ENCODE results near the gene TSHZ2.

Gene TSHZ2

DNA sequence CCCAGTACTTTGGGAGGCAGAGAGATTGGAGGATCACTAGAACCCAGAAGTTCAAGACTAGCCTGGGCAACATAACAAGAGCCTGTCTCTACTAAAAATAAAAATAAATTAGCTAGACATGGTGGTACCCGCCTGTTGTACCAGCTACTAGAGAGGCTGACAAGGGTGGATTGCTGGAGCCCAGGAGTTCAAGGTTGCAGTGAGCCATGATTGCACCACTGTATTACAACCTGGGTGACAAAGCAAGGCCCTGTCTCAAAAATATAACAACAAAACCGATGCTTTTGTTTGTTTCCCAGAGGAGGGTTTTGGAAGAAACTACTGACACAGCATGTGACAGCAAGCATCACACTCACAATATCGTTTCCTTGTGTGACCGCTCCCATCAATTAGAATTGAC is 119.6 kb downstream of the TSHZ2 start:
- DNase-seq, result no peak

DNA sequence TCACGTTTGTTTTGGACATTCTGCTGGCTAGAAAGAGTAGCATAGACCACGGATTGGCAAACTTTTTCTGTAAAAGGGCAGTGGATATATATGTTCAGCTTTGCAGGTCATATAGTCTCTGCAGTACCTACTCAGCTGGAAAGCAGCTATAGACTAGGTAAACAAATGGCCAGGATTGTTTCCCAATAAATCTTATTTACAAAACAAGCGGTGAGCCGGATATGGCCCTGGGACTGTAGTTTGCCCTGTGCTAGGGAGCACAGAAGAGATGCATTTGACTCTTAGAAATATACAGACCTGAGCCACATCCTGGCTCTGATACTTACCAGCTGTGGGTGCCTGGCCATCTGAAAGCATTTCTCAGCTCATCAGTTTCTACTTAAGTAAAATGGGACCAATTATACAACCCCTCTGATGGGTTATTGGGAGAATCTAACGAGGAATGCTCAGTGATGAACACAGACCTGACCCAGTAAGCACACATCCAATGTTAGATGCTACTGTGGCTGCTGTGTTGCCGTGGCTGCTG is 120.7 kb downstream of the TSHZ2 start:
- DNase-seq, result no peak

DNA sequence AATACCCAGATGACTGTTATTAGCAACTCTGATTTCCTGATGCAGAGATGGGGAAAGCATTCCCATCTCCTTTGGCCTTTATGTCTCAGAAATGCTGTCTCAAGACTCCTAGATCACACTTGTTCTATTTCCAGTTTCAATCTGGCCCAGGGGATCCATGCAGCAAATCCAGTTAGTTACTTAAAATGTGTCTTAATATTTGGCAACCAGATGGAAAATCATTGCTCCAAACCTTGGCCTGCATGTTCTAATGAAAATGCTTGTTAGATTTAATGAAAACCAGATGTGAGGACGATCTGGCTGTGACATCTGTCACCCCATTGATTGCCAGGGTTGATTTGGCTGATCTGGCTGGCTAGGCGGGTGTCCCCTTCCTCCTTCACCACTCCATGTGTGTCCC is 125.2 kb downstream of the TSHZ2 start:
- DNase-seq, result no peak

DNA sequence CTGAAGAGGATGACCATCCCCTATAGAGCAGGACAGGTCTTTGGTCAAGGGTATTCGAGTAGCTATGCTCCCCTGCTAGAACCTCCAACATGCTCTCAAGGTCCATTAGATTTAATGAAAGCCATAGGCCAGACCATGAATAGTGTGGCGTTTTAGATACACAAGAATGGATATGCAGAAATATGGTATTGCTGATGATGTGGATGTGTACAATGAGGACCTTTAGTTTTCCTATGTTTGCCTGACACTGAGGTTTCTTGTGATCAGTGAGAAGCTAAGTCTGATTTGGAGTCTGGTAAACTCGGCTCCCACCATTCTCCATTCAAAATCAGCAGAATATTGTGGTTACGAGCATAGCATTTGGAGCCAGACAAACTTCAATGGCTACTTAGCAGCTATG is 125.6 kb downstream of the TSHZ2 start:
- no peak for DNase-seq

DNA sequence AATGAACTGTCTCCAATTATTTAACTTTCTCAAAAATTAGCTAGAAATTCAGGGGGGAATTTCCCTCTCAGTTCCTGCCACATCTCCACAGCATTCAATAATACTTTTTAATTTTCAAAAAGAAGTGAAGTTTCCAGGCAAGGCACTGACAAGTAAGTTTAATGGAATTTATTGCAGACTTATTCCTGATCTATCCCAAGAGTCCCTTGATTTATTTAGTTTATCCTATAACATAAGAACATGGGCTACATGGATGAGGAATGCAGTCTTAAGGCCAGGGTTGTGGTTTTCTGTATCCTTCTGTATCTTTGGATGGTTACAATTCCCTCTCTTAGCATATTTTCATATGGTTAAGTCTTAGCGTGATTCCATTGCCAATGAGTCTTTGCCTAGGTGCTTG is 126.5 kb downstream of the TSHZ2 start:
- no peak for DNase-seq

DNA sequence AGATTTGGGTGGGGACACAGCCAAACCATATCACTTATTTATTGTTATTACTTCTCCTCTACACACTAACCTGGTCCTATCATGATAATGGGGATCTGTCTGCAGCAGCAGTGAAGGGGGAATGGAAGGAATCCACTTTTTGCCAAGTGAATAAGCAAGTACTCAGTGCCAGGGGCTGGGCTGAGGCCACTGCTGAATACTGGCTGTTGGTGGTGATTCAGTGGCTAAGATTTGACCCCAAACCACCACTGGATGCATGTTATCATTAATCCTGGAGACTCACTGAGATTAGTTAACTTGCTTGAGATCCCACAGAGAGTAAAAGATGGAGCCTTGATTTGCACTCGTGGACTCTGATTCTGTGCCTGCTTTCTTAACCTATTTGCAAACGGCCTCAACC is 127.7 kb downstream of the TSHZ2 start:
- DNase-seq, result no peak

DNA sequence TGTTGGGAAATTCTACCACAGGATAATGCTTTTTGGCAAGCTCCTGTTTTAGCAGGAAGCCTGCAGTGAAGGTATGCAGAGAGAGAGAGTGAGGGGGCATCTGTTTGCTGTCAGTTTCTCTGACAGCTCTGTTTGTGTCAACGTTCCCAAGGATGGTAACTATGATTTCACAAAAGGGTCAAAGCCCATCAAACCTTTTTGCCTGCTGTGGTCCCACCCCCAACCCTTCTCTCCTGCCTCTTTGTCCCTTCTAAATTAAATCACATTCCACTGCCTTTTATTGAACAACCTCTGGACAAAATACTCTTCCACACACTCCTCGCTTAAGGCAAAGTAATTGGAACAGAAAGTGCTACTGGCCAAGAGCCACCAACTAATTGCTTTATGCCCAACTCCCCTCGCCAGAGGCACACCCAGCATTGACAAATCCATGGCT is 128.3 kb downstream of the TSHZ2 start:
- no peak for DNase-seq

DNA sequence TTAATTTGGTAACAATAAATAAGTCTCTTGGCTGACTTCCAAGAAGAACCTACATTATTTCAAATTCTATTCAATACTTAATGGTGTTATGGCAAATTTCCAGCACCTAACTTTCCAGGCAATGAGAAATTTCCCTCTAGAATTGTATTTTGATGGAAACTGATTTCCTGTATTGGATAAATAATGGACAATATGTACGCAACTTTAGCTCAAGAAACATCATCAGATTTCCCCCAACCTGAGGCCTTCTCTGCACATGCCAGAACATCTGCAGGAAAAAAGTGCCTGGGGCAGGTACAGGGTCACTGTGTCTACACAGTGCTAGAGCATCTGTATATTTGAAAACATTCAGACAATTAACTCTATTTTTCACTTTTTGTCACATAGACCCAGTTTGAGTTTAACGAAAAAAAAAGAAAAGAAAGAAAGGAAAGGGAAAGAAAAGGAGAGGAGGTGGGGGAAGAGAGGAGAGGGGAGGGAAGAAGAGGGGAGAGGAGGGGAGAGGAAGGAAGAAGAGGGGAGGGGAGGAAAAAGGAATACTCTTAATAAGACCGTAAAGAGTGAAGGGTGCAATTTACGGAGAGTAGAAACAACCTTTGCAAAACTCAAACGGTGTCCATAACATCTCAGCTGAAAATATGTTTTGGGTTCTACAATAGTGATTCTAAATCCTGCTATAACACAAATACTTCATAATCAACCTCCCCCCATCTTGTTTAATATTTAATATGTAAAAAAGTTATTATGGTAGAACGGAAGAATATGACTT is 130.0 kb downstream of the TSHZ2 start:
- no peak for DNase-seq

DNA sequence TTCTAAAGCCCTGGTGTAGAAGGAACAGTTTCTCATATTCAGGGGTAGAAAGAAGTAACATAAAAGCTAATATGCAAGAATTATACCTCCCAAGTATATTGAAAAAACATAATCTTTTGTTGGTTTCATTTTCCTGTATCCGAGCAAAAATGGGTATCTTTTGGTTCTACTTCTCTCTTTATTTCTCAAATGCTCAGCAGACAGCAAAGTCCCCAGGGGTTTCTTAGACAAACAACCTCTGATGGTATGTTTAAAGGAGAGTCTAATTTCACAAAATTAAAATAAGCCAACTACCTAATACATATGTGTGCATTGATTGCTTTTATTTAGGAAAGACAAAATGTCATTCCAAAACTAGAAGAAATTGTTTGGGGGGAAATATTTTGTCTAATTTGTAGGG is 131.0 kb downstream of the TSHZ2 start:
- no peak for DNase-seq

DNA sequence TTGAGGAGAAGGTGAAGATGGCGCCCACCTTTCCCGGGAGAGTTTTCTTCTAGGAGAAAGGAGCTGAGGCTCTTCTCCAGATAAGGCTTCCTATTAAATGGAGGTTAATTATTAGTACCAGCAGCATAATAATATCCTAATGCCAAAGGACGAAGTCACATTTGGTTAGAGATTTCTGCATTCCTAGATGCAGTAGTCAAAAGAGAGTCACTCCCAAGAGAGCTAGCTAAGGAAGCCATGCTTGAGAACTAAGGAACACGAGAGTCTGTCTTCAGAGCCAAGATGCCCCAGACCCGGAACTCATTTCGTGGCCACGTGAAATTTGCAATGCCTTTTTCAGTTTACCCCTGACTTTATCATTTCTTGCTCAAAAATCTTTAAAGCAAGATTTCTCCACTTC is 132.7 kb downstream of the TSHZ2 start:
- DNase-seq, result no peak

DNA sequence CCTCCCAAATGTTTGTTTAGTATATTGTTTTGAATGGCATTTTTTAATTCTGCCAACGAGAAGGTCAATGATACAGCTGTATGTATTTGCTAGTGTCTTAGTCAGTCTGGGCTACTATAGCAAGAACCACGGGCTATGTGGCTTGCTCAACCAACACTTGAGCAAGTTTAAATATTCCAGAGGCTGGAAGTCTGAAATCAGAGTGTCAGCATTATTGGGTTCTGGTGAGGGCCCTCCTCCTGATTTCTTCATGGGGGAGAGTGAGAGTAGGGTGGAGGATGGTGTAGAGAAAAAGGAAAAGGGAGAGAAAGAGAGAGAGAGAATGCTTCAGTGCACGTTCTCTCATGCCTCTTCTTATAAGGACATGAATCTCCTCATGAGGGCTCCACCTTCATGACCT is 144.6 kb downstream of the TSHZ2 start:
- no peak for DNase-seq

DNA sequence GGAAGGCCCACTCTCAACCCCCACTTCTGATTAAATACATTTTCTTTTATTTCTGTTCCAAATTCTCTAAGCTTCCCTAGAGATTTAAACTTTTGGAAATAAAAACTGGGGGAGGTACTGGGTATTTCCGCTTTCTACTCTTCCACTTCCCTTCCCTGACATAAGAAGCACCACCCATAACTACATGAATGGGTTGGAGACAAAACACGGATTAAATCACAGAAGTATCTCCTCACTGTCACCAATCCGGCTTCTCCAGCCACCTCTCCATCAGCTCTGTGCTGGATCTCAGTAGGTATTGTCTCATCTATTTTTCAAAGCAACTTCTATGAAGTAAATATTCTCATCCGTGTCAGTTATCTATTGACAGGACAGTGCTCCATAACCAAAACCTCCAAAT is 150.7 kb downstream of the TSHZ2 start:
- no peak for DNase-seq

DNA sequence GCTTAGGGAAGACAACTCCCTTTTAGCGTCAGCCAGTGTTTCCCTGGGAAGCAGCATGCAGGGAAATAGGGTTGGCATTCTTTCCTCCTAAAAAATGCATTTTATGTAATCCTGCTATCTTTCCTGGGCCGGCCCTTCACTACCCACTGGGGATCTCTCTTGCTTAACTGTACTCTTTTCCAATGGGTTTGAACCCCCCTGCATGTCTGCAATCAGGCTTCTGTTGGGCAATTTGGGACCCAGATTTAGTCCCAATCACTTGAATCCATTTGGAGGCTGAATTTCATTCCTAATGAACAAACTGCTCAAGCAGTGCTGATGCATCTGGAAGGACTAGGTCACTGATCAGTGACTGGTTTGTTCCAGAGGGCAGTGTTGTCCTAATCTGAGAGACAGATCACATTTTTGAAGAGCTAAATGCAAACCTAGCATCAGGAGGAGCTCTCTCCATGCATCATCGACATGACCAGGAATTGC is 152.0 kb downstream of the TSHZ2 start:
- DNase-seq, result no peak

DNA sequence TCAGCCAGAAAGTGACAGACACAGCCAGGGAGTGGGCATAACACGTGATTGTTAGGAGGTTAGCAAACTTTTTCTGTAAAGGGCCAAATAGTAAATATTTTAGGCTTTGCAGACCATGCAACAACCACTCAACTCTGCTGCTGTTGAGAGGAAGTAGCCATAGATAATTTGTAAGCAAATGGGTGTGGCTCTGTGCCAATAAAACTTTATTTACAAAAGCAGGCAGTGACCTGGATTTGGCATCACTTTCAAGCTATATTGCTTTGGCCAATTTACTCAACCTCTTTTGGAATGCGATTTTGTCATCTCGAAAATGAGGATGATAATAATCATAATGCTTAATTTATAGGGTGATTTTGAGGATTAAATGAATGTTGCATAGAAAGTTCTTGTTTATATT is 152.6 kb downstream of the TSHZ2 start:
- no peak for DNase-seq

DNA sequence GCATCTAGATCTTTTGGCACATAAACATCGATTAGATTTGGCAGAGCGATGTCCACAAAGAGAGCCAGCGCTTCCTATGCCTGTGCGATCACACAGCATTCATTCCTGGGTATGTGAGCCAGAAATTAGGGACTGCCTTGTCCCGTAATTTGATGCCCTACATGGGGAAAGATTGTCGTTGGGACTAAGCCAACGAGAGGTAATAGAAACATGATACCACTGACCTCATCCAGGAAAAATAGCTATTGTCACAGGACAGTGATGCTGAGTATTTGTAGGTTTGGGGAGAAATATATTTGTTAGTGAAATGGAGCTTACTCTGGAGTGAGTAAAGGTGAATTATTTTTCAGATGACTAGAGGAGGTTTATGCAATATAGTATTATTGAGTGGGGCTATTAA is 154.0 kb downstream of the TSHZ2 start:
- no peak for DNase-seq

DNA sequence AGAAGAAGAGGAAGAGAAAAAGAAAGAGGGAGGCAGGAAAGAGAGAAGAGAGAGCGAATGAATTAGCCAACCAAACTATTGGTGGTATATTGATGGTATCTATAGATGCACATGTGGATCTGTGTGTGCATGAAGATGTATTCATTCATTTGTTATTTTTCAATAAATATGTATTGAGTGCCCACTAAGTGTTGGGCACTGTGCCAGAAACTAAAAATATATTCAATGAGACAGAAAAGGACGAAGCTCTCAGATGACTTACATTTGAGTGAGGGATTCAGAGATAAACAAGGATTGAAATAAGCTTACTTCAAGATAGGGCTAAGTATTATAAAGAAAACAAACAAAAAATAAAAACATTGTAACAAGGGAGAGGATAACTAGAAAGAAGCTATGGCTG is 154.9 kb downstream of the TSHZ2 start:
- no peak for DNase-seq

DNA sequence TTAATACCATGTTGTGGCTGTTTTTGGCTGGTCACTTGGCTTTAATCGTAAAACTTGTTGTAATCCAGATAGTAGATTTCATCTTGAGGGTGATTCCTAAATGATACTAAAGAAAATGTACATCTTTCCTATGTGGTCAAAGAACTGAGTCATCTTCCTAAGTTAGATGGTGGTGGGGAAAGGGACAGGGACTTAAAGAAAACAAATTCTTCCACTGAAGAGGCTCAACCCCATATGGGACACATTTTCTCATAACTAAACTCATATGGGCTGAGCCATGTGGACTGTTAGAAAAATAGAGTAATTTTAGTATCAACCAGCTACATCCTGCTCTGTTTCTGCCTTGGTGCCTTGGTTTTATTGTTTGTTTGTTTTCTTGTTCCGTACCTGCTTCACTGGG is 155.8 kb downstream of the TSHZ2 start:
- no peak for DNase-seq

DNA sequence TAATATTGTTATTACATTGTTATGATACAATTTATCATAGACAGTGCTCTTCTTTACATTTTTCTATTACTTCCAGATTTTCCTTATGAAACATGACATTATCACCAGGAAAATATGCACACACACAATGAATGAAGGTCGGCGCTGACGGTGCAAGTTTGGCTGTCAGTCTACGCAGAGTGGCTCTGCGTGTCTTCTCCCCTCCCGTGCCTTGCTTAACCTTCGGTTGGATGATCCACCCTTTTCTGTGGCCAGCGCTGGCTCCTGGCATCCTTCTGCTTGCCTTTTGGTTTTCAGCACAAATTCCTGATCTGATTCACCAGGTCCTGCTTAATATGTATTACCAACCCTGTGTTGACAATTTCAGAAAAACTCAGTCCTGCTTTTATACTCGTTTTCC is 157.4 kb downstream of the TSHZ2 start:
- DNase-seq, result no peak

DNA sequence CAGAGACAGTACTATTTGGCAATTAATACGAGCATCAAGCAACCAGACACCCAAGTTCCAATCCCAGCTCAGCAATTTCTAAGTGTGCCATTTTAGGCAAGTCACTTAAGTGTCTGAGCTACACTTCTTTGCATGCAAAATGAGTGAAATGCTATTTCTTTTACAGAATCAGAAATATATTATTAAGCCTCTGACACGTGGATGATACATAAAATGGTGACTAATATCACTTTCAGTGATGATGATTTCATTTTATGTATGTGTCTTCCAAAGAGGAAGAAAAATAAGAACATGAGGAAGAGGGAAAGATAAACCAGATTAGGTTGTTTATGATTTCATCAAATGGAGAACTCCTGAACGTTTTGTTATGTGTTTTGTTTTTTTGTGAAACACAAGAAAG is 158.6 kb downstream of the TSHZ2 start:
- DNase-seq, result no peak

DNA sequence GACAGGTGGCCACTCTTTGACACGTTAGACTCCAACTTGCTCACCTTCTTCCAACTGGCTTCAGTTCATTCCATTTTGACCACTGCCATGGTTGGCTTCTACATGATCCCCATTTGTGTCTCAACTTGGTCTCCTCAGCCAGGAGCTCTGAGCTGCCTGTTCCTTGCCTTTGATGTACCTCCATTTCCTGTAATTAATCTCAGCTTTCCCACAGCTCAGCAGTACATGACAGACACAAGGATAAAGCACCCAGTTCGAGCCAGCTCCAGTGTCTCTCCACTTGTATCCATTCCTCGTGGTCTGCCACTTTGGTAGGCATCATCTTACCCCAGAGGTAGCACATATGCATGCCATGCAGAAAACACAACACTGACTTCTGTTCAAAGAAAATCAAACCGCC is 161.0 kb downstream of the TSHZ2 start:
- no peak for DNase-seq

DNA sequence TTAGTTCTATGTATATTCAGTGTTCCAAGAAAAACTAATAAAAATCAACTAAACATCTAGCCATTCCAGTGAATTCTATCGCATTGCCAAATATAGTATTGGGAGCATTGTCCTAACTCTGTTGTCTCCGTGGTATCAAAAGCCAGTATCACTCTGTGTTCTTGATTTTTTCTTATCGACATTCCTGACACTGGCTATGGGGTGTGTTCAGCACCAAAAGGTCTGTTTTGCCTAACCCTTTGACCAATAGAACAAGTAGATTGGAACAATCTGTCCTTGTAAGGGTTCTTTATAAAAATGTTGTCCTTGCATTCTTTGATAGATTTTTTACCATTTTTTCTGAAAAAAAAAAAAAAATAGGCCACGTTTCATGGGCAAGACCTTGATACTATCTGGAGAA is 161.5 kb downstream of the TSHZ2 start:
- no peak for DNase-seq

DNA sequence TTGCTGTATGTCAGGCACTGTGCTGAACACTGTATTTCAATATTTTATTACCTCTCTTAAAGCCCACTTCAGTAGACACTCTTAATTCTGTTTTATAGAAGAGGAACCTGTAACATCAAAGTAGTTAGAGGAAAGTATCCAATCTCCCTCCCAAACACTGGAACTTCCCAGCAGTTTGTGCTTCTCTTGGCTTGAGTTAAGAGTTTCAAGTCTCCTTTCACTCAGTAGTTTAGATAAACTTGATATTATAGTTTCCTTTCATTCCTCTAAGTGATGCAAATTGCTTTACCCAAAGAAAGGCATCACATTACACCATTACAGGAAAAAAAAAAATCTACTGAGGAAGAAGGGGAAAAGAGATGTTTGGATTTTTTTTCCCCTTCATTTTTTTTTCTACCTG is 164.3 kb downstream of the TSHZ2 start:
- no peak for DNase-seq

DNA sequence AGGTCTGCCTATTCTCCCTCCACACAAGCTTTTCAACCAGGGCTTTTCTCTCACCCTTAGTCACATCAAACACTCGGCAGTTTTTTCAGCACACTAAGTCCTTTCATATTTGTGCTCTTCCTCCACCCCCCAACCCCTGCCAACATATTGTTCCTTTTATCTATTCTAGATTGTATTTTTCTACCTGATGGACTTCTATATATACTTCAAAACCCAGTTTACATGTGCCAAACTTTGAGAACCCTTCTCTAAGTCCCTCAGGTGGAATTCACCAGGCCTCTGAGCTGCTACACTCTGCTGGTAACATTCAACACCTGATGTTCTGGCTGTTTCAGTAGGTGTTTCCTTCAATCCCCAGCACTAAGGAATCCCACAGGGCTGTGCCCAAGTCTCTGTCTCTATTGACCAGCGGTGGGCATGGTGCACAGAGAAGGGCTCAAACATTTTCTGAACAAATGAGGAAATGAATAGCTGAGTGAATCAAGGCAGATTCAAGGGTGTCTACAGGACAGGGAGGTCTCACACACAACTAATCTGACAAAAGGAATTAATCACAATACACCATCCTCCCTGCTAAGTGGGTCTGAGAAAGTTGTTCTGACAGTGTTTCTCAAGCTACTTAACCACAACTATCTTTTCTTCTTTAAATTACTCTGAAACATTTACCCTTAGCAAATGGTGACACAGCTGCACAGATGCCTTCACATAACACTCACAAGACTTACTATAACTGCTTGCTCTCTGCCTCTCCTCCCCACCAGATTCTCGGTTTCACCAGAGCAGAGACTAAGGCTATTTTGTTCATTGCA is 166.5 kb downstream of the TSHZ2 start:
- DNase-seq, result no peak

Data from RPMI8226 (cell line).